ENCODE measurements around the gene CA6. TPM values are rescaled to one million over a fixed set of nuclear protein-coding genes. Genes with fewer than 3 reads are reported as not detected.

CA6 gene
- total and polyA plus RNA-seq, 2 experiments from 2014 or later = not detected

DNA sequence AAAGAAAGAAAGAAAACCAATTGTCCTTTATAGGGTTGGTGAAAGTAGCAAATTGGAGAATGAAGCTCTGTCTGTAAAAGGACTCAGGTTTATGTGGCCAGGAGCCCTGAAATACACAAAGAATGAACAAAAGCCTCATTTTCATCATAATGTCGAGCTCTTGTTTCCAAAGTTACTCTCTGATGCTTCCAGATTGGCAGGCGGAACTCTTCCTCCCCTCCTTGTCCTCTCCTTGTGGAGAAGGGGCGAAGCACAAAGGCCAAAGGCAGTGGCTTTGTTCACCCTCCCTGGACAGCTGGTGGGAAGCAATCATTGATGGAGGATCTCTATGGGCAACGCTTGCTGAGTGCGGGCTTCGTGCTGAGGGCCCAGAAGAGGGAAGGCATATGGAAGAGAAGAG, 5.6 kb downstream of the CA6 start:
- H2AFZ ChIP-seq = no peak overlapping the region
- H3K36me3 ChIP-seq (ENCODE audit: low read depth) = no peaks in the 10 kb centered on the region

DNA sequence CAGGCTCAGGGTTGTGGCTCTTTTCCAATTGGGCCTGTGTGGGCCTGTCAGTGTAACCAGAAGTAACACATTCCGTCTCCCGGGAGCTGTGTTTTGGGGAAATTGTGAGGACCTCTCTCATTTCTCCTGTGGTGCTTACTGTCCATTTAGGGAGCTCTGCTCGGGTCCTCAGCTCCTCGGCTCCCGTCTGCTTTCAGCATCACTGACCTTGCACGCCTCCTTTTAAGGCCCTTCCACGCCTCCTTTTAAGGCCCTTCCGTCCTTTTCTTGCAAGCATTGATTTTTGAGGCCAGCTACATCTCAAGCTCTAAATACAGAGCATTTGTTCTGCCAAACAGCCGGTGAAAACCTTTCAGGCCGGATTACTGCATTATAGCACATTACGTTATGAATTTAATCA, 9.7 kb downstream of the CA6 start:
- Histone ChIP-seq H3F3A (ENCODE audit: insufficient read depth) (no peaks in the 10 kb centered on the region), H3K9me3 (ENCODE audit: low read depth) (no peaks in the 10 kb centered on the region), H2AFZ (no peak overlapping the region), H3K36me3 (ENCODE audit: low read depth) (no peaks in the 10 kb centered on the region), H3K79me2 (ENCODE audit: insufficient read depth) (no peaks in the 10 kb centered on the region), H3K27ac (no peak overlapping the region), H3K4me1 (ENCODE audit: insufficient read depth) (no peaks in the 10 kb centered on the region), H3K9ac (no peak overlapping the region), H3K4me3 (no peak overlapping the region), H3K9me2 (ENCODE audit: insufficient read depth) (no peaks in the 10 kb centered on the region), H3K27me3 (replicated peaks; ENCODE audit: insufficient read depth) (no peaks in the 10 kb centered on the region), H4K20me1 (ENCODE audit: insufficient read depth) (no peaks in the 10 kb centered on the region), H3K4me2 (ENCODE audit: unreplicated experiment) (no peak overlapping the region)
- in situ Hi-C loops (cut with MboI) = no loop called here
- DNase-seq = no peak
- WGBS, 2 experiments (ENCODE audit: low coverage in 1 of 2, low lambda C conversion rate in 2 of 2, missing lambda C conversion rate in 2 of 2) = 78 to 87% methylated on average over 10 to 11 of the region's 11 CpGs
- TF ChIP-seq EZH2 (IDR thresholded peaks at IDR 0.05; ENCODE audit: insufficient read depth, poor library complexity, severe bottlenecking) (no peak), EZH2phosphoT487 (IDR thresholded peaks at IDR 0.05; ENCODE audit: insufficient read depth, low read depth) (no peak)

More for the DNA sequence above, 5.6 kb downstream of the CA6 start:
- DNase-seq = no peak
- no peak for TF ChIP-seq EZH2 (IDR thresholded peaks at IDR 0.05; ENCODE audit: insufficient read depth, poor library complexity, severe bottlenecking)
- TF ChIP-seq EZH2phosphoT487 (IDR thresholded peaks at IDR 0.05; ENCODE audit: insufficient read depth, low read depth) = no peak
- H3K4me2 ChIP-seq (ENCODE audit: unreplicated experiment) = no peak overlapping the region
- no peaks in the 10 kb centered on the region for H3F3A ChIP-seq (ENCODE audit: insufficient read depth)
- no peak overlapping the region for H3K9ac ChIP-seq
- in situ Hi-C loops (cut with MboI) = no loop called here
- no peaks in the 10 kb centered on the region for H4K20me1 ChIP-seq (ENCODE audit: insufficient read depth)
- H3K27ac ChIP-seq = no peak overlapping the region
- no peaks in the 10 kb centered on the region for H3K27me3 ChIP-seq (replicated peaks; ENCODE audit: insufficient read depth)
- no peaks in the 10 kb centered on the region for H3K79me2 ChIP-seq (ENCODE audit: insufficient read depth)
- H3K9me3 ChIP-seq (ENCODE audit: low read depth) = no peaks in the 10 kb centered on the region
- no peaks in the 10 kb centered on the region for H3K9me2 ChIP-seq (ENCODE audit: insufficient read depth)
- H3K4me3 ChIP-seq = no peak overlapping the region
- no peaks in the 10 kb centered on the region for H3K4me1 ChIP-seq (ENCODE audit: insufficient read depth)
- 81 to 82% methylated on average over 6 of the region's 6 CpGs for WGBS, 2 experiments (ENCODE audit: low coverage in 1 of 2, low lambda C conversion rate in 2 of 2, missing lambda C conversion rate in 2 of 2)

DNA sequence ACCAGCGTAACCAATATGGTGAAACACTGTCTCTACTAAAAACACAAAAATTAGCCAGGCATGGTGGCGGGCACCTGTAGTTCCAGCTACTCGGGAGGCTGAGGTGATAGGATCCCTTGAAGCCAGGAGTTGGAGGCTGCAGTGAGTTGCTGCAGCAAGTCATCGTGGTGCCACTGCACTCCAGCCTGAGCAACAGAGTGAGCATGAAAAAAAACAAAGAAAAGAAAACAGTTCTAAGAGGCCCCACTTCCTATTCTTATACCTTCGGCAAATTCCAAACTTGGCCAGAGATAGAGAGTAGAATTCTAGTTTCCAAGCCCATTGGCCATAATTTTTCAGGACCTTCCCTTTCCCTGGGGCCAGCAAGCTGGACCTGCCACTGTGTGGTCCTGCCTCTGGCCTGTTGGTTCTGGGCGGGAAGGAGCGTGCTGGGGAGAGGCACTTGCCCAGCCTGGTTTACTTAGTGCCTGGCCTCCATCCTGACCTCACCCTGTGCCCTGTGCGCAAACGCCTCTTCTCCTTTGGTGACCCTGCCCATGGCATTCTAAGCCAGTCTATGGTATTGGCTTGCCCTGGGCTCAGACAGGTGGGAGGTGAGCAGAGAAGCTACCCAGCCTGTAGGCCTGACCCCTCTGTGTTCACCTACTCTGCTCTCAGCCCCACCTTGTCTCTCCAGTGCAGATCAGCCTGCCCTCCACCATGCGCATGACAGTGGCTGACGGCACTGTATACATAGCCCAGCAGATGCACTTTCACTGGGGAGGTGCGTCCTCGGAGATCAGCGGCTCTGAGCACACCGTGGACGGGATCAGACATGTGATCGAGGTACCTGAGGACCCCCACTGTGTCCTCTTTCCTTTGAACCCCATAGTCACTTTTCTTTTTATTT, 11.0 kb downstream of the CA6 start:
- Histone ChIP-seq H3K36me3 (ENCODE audit: low read depth) (no peaks in the 10 kb centered on the region), H3F3A (ENCODE audit: insufficient read depth) (no peaks in the 10 kb centered on the region), H3K9me3 (ENCODE audit: low read depth) (no peaks in the 10 kb centered on the region), H3K4me1 (ENCODE audit: insufficient read depth) (no peaks in the 10 kb centered on the region), H4K20me1 (ENCODE audit: insufficient read depth) (no peaks in the 10 kb centered on the region), H3K9me2 (ENCODE audit: insufficient read depth) (no peaks in the 10 kb centered on the region), H3K27me3 (replicated peaks; ENCODE audit: insufficient read depth) (no peaks in the 10 kb centered on the region; the same call in 1 of the 2 replicates), H3K9ac (no peak overlapping the region), H3K4me3 (no peak overlapping the region), H2AFZ (no peak overlapping the region), H3K79me2 (ENCODE audit: insufficient read depth) (no peaks in the 10 kb centered on the region), H3K27ac (no peak overlapping the region), H3K4me2 (ENCODE audit: unreplicated experiment) (no peak overlapping the region)
- in situ Hi-C loops (cut with MboI) = no loop called here
- DNase-seq = no peak
- 73 to 74% methylated on average over 15 to 17 of the region's 17 CpGs for WGBS, 2 experiments (ENCODE audit: low coverage in 1 of 2, low lambda C conversion rate in 2 of 2, missing lambda C conversion rate in 2 of 2)
- TF ChIP-seq EZH2phosphoT487 (IDR thresholded peaks at IDR 0.05; ENCODE audit: insufficient read depth, low read depth) (no peak), EZH2 (IDR thresholded peaks at IDR 0.05; ENCODE audit: insufficient read depth, poor library complexity, severe bottlenecking) (no peak)

DNA sequence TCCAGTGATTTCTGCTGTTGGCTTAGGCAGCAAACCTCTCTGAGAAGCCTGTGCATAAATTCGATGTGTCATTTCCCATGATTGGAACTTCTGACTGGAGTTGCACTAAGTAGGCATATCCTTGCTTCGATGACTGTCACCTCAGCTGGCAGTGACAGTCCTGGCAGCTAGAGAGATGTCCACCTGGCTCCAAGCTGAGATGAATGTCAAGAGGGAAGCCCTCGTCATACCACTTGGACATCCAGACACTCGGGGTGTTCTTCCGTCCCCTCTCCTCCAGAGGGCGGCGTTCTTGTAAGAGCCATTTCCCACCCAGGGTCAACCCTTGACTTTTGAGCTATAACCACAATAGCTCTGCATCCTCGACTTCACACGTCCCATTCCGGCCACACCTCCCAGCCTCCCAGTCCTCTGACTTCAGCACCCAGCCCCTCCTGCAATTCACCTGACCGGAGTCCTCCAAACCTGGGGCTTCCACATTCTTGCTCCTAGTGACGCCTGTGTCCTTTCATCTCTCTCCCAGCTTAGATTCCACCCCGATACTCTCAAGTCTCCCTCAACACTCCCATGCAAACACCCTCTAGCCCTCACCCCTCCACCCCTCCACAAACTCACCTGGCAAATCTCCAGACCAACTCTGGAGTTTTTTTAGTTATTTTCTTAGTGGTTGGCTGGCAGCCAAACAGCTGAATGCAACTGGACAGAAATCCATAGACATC, 17.3 kb downstream of the CA6 start:
- Histone ChIP-seq H4K20me1 (ENCODE audit: insufficient read depth) (no peaks in the 10 kb centered on the region), H3K36me3 (ENCODE audit: low read depth) (no peaks in the 10 kb centered on the region), H3K9me3 (ENCODE audit: low read depth) (no peaks in the 10 kb centered on the region), H3K27ac (no peak overlapping the region), H3K4me2 (ENCODE audit: unreplicated experiment) (no peak overlapping the region), H3K27me3 (replicated peaks; ENCODE audit: insufficient read depth) (no peaks in the 10 kb centered on the region; the same call in 1 of the 2 replicates), H3K9ac (no peak overlapping the region), H3K9me2 (ENCODE audit: insufficient read depth) (no peaks in the 10 kb centered on the region), H3F3A (ENCODE audit: insufficient read depth) (no peaks in the 10 kb centered on the region), H2AFZ (no peak overlapping the region), H3K4me3 (no peak overlapping the region), H3K79me2 (ENCODE audit: insufficient read depth) (no peaks in the 10 kb centered on the region), H3K4me1 (ENCODE audit: insufficient read depth) (peaks cover 3% of the 10 kb centered on the region; the same call in 1 of the 2 replicates)
- peak; percentile 75 for DNase-seq
- TF ChIP-seq EZH2 (IDR thresholded peaks at IDR 0.05; ENCODE audit: insufficient read depth, poor library complexity, severe bottlenecking) (no peak), EZH2phosphoT487 (IDR thresholded peaks at IDR 0.05; ENCODE audit: insufficient read depth, low read depth) (no peak)
- in situ Hi-C loops (cut with MboI) = no loop called here
- 13 to 21% methylated on average over 12 to 13 of the region's 13 CpGs for WGBS, 2 experiments (ENCODE audit: low coverage in 1 of 2, low lambda C conversion rate in 2 of 2, missing lambda C conversion rate in 2 of 2)
